Stimulated activated CD4-positive, alpha-beta T cell treated with anti-CD3 and anti-CD28 coated beads, TNF-alpha, amount 100 ng/mL, for 48 hours (primary cell): ENCODE measurements around the gene FAT1.

ENCODE experiments used
- DNase-seq, 3 donors: peaks; one replicate each; pipeline ENCODE4 v3.0.0-alpha.2; 2020; ENCODE audit warnings: low read depth in 3 of 3

FAT1 gene

GRCh38 chr4:186749611-186750281, 26.1 kb upstream of the FAT1 start:
- DNase-seq: no peak

GRCh38 chr4:186746581-186746980, 22.9 kb upstream of the FAT1 start:
- no peak for DNase-seq

- DNase-seq: no peak
Observed at GRCh38 chr4:186743261-186743660, 19.6 kb upstream of the FAT1 start.

GRCh38 chr4:186740822-186741221, 17.2 kb upstream of the FAT1 start:
- no peak for DNase-seq

GRCh38 chr4:186739802-186740434, 16.3 kb upstream of the FAT1 start:
- no peak for DNase-seq

GRCh38 chr4:186739317-186739716, 15.7 kb upstream of the FAT1 start:
- DNase-seq: no peak

GRCh38 chr4:186738421-186738820, 14.8 kb upstream of the FAT1 start:
- DNase-seq: no peak

- DNase-seq: no peak
Observed at GRCh38 chr4:186737427-186737826, 13.8 kb upstream of the FAT1 start.

GRCh38 chr4:186736466-186736865, 12.8 kb upstream of the FAT1 start:
- DNase-seq: no peak

GRCh38 chr4:186734251-186734650, 10.6 kb upstream of the FAT1 start:
- no peak for DNase-seq

GRCh38 chr4:186733778-186734177, 10.1 kb upstream of the FAT1 start:
- no peak for DNase-seq

GRCh38 chr4:186730621-186731020, 7.0 kb upstream of the FAT1 start:
- no peak for DNase-seq

- no peak for DNase-seq
Observed at GRCh38 chr4:186729856-186730255, 6.2 kb upstream of the FAT1 start.

GRCh38 chr4:186728631-186729271, 5.1 kb upstream of the FAT1 start:
- DNase-seq: no peak

GRCh38 chr4:186727977-186728519, 4.4 kb upstream of the FAT1 start:
- no peak for DNase-seq

GRCh38 chr4:186727169-186727976, 3.7 kb upstream of the FAT1 start:
- DNase-seq: no peak

- DNase-seq: no peak
Observed at GRCh38 chr4:186726426-186727168, 2.9 kb upstream of the FAT1 start.

- no peak for DNase-seq
Observed at GRCh38 chr4:186725469-186726425, 2.1 kb upstream of the FAT1 start.

- no peak for DNase-seq
Observed at GRCh38 chr4:186724864-186725468, 1.3 kb upstream of the FAT1 start.
